Germinal center (tissue), 1 donor: Measurements from ENCODE around the gene PCYOX1L.

Source experiments
- DNase-seq: peaks from one replicate; pipeline ENCODE4 v3.0.0; 2012; ENCODE audit warnings: mixed read lengths, low spot score

Gene PCYOX1L

GRCh38 chr5:149367972-149368645 lies 10.3 kb downstream of the PCYOX1L start:
- no peak for DNase-seq

- DNase-seq, result no peak
Measured at GRCh38 chr5:149370878-149371277, 13.0 kb downstream of the PCYOX1L start.

DNA sequence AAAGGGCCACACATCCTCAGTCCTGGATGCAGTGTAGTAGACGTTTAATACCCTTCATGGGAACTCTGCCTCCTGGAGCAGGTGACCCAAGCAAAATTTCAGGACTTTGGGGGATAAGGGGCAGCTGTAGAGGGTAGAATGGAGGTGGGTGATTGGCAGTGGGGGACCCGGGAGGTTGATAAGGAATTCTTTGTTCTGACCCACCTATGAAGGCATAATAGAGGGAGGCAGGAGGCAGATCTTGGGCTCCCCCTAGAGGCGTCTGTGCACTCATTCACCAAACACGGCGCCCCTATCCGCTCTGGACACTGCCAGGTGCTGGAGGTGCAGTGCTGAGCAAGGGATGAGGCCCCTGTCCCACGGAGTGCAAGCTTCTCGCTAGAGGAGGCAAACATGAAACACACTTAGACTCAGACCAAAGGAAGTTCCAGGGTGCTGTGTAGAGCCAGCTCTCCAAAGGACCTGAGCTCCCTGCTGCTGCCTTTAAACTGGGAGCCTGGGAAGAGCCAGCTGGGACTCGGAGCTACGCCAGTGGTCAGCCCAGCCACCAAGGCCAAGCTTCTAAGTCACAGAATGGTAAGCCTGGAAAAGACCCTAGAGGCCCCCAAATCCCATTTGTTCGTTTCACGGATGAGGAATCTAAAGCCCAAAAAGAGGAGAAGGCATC lies 13.6 kb downstream of the PCYOX1L start:
- peak; percentile 78 for DNase-seq

- DNase-seq, result no peak
Measured at GRCh38 chr5:149372076-149372795, 14.4 kb downstream of the PCYOX1L start.

- no peak for DNase-seq
Measured at GRCh38 chr5:149372932-149373331, 15.1 kb downstream of the PCYOX1L start.

GRCh38 chr5:149374303-149374702 lies 16.5 kb downstream of the PCYOX1L start:
- DNase-seq, result no peak

- no peak for DNase-seq
Measured at GRCh38 chr5:149374801-149375200, 17.0 kb downstream of the PCYOX1L start.

GRCh38 chr5:149375434-149375833 lies 17.6 kb downstream of the PCYOX1L start:
- no peak for DNase-seq

GRCh38 chr5:149376104-149376503 lies 18.3 kb downstream of the PCYOX1L start:
- no peak for DNase-seq

DNA sequence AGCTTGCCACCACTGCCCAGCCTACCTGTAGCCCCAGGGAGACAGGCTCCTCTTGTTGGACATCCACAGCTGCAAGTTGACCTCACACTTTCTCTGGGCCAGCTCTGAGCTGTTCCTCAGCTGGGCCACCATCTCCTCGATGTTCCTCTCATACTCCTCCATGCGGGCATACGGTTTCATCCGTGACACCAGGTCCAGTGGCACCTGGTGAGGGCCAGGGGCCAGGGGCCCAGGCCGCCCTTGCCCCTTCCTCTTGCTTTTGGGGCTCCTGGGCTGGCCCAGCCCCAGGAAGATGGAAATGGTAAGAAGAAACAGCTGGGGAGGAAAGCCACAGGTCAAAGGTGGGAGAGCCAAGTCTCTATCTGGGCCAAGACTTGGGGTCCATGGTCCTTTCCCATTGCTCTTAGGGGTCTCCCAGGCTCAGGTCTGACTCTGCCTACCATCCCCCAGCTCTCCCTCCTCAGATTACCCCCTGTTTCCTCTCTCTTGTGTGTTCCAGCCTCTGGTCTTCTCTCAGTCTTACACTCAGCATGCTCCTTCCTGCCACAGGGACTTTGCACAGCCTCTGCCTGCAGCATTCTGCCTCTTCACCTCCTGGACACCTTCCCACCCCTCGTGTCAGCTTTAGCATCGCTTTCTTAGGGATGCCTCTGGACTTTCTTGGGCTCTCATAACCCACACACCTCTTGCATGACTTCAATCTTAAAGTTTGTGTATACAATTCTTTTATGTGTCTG lies 19.0 kb downstream of the PCYOX1L start:
- DNase-seq, result no peak

GRCh38 chr5:149378241-149378820 lies 20.5 kb downstream of the PCYOX1L start:
- no peak for DNase-seq

GRCh38 chr5:149379177-149379761 lies 21.4 kb downstream of the PCYOX1L start, which contains the start of gene IL17B:
IL17B (minus strand) TSS chr5:149379292; CDS start chr5:149379225, 67 bp downstream.
- no peak for DNase-seq

DNA sequence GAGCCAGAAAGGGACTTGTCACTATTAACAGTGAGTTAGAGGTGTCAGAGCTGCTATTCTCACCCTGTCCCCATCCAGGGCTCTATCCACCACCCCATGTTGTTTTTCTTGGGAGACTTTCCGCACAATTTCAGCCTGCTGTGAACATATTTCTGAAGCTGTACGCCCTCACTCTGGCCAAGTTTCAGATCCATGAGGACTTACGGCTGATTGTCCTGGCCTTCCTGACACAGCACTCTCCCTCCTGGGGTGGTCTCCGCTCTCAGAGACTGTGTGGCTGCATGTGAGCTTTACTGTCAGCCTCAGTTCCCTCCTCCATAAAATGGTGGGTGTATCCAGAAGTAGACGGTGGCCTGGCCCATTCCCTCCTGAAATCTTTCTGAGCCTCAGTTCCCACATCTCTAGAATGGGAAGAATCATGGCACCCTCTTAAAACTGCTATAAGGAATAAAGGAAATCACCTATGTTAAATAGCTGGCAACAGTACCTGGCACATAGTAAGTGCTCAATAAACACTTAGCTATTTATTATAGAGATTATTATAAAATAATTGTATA lies 22.1 kb downstream of the PCYOX1L start:
- no peak for DNase-seq

GRCh38 chr5:149380466-149381121 lies 22.7 kb downstream of the PCYOX1L start:
- DNase-seq, result no peak

GRCh38 chr5:149381261-149381985 lies 23.6 kb downstream of the PCYOX1L start:
- DNase-seq, result no peak

DNA sequence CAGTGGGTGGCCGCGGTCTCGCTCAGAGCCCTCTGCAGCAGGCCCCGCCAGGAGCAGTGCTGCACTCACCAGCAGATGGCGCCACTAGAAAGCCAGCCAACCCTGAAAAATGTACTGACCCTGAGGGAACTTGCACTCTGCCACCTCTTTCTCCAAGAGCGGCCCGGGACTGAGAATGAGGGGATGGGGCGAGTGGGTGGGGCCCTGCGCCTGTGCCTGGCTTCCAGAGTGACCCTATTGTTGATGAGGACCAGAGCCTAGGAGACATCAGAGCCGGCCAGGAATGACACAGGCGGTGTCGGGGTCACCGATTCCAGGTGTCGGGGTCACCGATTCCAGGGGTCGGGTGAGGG lies 24.1 kb downstream of the PCYOX1L start:
- DNase-seq, result peak; percentile 81

DNA sequence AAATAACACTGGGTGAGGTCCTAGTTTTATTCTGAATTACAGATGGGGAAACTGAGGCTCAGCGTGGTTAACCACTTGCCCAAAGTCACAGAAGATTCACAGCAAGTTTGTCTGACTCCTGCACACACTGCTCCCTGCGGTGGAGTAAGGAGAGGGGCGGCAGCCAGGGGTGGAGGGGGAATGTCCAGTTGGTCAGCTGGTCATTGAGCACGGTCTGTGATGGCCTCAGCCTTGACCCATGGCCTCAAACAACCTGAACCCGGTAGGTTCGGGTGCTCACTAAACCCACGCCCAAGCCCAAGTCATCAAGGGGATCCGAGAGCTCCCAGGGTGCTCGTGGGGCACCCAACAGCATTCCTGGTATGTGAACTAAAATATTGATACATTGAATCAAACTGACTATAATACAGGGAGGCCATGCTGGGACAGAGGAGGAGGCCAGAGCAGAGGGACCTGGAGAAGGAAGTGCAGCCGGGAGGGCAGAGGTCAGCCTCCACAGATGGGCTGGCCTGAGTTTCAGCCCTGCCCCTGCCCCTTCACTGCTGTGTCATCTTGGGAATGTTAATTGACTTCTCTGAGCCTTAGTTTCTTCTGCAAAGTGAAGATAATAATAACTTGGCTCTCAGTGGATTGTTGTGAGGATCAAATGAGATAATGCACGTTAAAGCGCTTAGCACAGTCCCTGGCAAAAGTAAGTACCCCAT lies 24.8 kb downstream of the PCYOX1L start:
- no peak for DNase-seq

- no peak for DNase-seq
Measured at GRCh38 chr5:149383399-149383798, 25.6 kb downstream of the PCYOX1L start.

DNA sequence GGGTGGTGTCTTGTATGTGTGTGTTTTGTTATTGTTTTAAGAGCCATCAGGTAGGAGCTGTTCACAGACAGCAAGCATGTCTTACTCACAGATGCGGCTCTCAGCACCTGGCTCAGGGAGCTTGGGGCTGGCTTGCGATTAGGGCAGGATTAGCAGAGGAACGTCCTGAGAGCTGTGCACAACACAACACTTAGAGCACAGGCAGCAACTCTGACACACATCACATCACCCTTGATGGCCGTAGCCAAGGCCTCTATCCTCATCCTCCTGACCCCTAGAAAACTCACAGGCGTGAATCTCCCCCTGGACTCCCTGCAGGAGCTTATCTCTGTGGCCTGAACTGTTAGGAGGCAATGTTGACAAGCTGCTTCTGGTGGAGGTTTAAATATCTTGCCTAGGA lies 28.3 kb downstream of the PCYOX1L start:
- DNase-seq, result no peak
